SK-N-MC (cell line): Measurements from ENCODE around the gene FAT4.

Experiments used
- EZH2 ChIP-seq: fragments of 200-600 bp; sonication (generic); IDR thresholded peaks from one replicate; pipeline ENCODE4 v1.6.1; 2017; ENCODE audit warnings: antibody characterized with exemption
- POLR2AphosphoS5 ChIP-seq: IDR thresholded peaks from 2 replicates; pipeline ENCODE4 v1.6.1; 2012; ENCODE audit warnings: mild to moderate bottlenecking, low read depth, low read length, borderline replicate concordance

- 0 out of 2 replicates have a peak, but pooled peaks have one; percentile 15 for TF ChIP-seq POLR2AphosphoS5
- TF ChIP-seq EZH2, result no peak
Observed at GRCh38 chr4:125323654-125324053, 8.9 kb downstream of the FAT4 start.
